Upper lobe of right lung (tissue), 1 donor: ENCODE data around the gene RASA2. TPM values are rescaled to one million over a fixed set of nuclear protein-coding genes. Genes with fewer than 3 reads are reported as not detected.
"Not testable (repeated sequence)": the region's sequence is repeated elsewhere in the genome, so short reads cannot be mapped to it uniquely, and the experiment has no call there.

ENCODE experiments used
- ATAC-seq: fragments of 200-7000 bp; cut with Tn5 transposase; one replicate; pipeline ENCODE4 v1.9.1; 2020; ENCODE audit warnings: mild to moderate bottlenecking, moderate library complexity
- DNase-seq: peaks from one replicate; pipeline ENCODE4 v3.0.0-alpha.2; 2020
- H3K27ac ChIP-seq: fragments of 200-600 bp; one replicate; pipeline ENCODE4 v1.8.0; 2022
- H3K27me3 ChIP-seq: fragments of 200-600 bp; one replicate; pipeline ENCODE4 v1.8.0; 2022; ENCODE audit warnings: mild to moderate bottlenecking
- H3K36me3 ChIP-seq: fragments of 200-600 bp; one replicate; pipeline ENCODE4 v1.8.0; 2022
- H3K4me1 ChIP-seq: fragments of 200-600 bp; one replicate; pipeline ENCODE4 v1.8.0; 2022
- H3K4me3 ChIP-seq: fragments of 200-600 bp; one replicate; pipeline ENCODE4 v1.8.0; 2022; ENCODE audit warnings: mild to moderate bottlenecking
- H3K9me3 ChIP-seq: fragments of 200-600 bp; one replicate; pipeline ENCODE4 v1.8.0; 2022
- CTCF ChIP-seq: fragments of 200-600 bp; IDR thresholded peaks from one replicate; pipeline ENCODE4 v1.8.0; 2022; ENCODE audit warnings: antibody characterized with exemption
- intact Hi-C: fragments of 100-400 bp; cut with DNase I; formaldehyde crosslinking; loops from one replicate; pipeline ENCODE4 v1.11.0; 2022
- total RNA-seq: library from RNA; stranded (reverse); fragmentation: NEBNext Ultra II Directional; extraction: Animal tissue kit (Norgen Biotek cat#: 25700); gene quantifications from one replicate; pipeline ENCODE4 v1.2.1, GENCODE V29; 2021
- donor health status: DM: no; HTN: yes; CAD: no; lungs with severe emphysema.

Gene RASA2
- total RNA-seq, 1 donor from 2014 or later, result 30.3 TPM

- ATAC-seq (no peak), DNase-seq (no peak)
- Histone ChIP-seq H3K9me3 (no peaks in the 10 kb centered on the region), H3K4me1 (peaks cover 16% of the 10 kb centered on the region), H3K27me3 (no peaks in the 10 kb centered on the region), H3K27ac (no peak overlapping the region), H3K4me3 (no peak overlapping the region), H3K36me3 (no peaks in the 10 kb centered on the region)
- TF ChIP-seq CTCF, result no peak
- intact Hi-C loops, result no loop called here
Observed at GRCh38 chr3:141489203-141489602, 2.4 kb downstream of the RASA2 start.

DNA sequence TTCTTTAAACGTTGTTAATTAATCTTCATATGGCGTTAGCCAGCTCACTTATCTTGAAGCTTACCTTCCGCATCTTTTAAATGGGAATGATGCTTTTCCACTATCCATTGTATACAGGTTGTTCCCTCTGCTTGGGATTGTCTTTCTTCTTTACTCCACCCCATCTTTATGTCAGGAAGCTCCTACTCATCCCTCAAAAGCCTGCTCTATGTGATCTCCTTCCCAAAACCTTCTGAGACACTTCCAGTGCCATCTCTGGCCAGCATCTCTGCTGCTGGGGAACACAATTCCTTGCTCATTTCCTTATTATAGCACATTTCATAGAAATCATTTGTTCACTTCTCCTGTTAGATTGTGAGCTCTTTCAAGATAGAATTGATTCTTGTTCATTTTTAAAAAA is 4.3 kb downstream of the RASA2 start:
- intact Hi-C loops, result no loop called here
- H3K9me3 ChIP-seq, result no peaks in the 10 kb centered on the region
- H3K27me3 ChIP-seq, result no peaks in the 10 kb centered on the region
- no peak for TF ChIP-seq CTCF
- no peak for DNase-seq
- peaks cover 12% of the 10 kb centered on the region for H3K4me1 ChIP-seq
- H3K4me3 ChIP-seq, result no peak overlapping the region
- no peaks in the 10 kb centered on the region for H3K36me3 ChIP-seq
- no peak overlapping the region for H3K27ac ChIP-seq
- no peak for ATAC-seq

GRCh38 chr3:141491929-141492328 is 5.1 kb downstream of the RASA2 start:
- ATAC-seq (no peak), DNase-seq (no peak)
- no peak overlapping the region for H3K4me3 ChIP-seq
- H3K27me3 ChIP-seq, result no peaks in the 10 kb centered on the region
- no peak for TF ChIP-seq CTCF
- no peaks in the 10 kb centered on the region for H3K9me3 ChIP-seq
- H3K4me1 ChIP-seq, result peaks cover 8% of the 10 kb centered on the region
- H3K36me3 ChIP-seq, result no peaks in the 10 kb centered on the region
- H3K27ac ChIP-seq, result no peak overlapping the region
- intact Hi-C loops, result no loop called here

GRCh38 chr3:141493184-141493583 is 6.4 kb downstream of the RASA2 start:
- H3K27ac ChIP-seq, result no peak overlapping the region
- H3K36me3 ChIP-seq, result no peaks in the 10 kb centered on the region
- no peak overlapping the region for H3K4me3 ChIP-seq
- DNase-seq (no peak), ATAC-seq (no peak)
- H3K4me1 ChIP-seq, result peaks cover 8% of the 10 kb centered on the region
- H3K27me3 ChIP-seq, result no peaks in the 10 kb centered on the region
- no peaks in the 10 kb centered on the region for H3K9me3 ChIP-seq
- no peak for TF ChIP-seq CTCF
- intact Hi-C loops, result no loop called here

DNA sequence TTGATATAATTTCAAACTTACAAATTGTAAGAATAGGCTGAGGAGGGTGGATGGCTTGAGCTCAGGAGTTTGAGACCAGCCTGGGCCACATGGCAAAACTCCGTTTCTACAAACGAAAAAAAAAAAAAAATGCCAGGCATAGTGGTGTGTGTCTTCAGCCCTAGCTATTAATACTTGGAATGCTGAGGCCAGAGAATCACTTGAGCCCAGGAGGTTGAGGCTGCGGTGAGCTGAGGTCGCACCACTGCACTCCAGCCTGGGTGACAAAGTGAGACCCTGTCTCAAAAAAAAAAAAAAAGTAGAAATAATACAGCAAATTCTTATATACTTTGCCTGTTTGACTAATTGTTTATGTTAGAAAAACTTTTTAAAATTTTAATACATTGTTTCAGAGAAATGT is 10.8 kb downstream of the RASA2 start:
- H3K9me3 ChIP-seq, ATAC-seq, H3K4me3 ChIP-seq, H3K4me1 ChIP-seq, H3K27me3 ChIP-seq, H3K27ac ChIP-seq, intact Hi-C loops, H3K36me3 ChIP-seq, DNase-seq: not testable (repeated sequence)

DNA sequence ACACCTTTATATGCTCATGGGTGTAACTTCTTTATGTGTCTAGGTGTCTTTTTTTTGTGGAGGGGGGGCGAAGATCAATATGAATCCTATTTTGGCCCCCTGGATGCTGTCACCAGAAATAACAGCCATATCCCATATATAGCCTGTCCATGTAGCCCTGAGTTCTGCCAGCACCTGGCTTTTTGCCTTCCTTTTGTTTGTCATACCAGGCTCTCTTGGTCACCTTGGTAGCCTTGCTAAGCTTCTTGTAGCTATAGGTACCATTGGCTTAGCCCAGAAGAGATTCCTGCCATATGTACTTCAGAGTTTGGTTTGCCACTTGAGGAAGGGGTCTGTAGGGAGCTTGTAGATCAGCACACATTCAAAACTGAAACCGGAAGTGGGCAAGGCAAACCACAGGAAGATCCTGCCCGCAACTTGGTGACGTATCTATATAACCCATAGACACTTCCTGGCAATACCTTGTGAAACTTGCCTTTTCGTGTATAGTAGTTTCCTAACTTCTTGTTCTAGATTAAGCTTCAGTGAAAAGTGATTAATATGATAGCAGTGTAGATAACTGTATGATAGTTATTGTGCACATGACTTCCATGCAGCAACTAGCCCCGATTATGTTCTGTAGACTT is 11.9 kb downstream of the RASA2 start:
- DNase-seq (no peak), ATAC-seq (peak; percentile 95)
- no peaks in the 10 kb centered on the region for H3K9me3 ChIP-seq
- H3K4me1 ChIP-seq, result no peaks in the 10 kb centered on the region
- no peaks in the 10 kb centered on the region for H3K27me3 ChIP-seq
- intact Hi-C loops, result no loop called here
- peak overlapping the region; percentile 52 for H3K27ac ChIP-seq
- peak overlapping the region; percentile 11 for H3K4me3 ChIP-seq
- no peaks in the 10 kb centered on the region for H3K36me3 ChIP-seq
- no peak for TF ChIP-seq CTCF
